ENCODE data around the gene GORASP2. TPM values are rescaled to one million over a fixed set of nuclear protein-coding genes. Genes with fewer than 3 reads are reported as not detected.
A peak's percentile ranks its signal among the peaks of the same experiment; 100 is the strongest.

The GORASP2 gene
- total RNA-seq, 1 donor, result 67.7 TPM

GRCh38 chr2:170974304-170974993 is 45.4 kb downstream of the GORASP2 start:
- peak; percentile 20 for DNase-seq (ENCODE audit: low read depth)
- TF ChIP-seq, protein P1, sequence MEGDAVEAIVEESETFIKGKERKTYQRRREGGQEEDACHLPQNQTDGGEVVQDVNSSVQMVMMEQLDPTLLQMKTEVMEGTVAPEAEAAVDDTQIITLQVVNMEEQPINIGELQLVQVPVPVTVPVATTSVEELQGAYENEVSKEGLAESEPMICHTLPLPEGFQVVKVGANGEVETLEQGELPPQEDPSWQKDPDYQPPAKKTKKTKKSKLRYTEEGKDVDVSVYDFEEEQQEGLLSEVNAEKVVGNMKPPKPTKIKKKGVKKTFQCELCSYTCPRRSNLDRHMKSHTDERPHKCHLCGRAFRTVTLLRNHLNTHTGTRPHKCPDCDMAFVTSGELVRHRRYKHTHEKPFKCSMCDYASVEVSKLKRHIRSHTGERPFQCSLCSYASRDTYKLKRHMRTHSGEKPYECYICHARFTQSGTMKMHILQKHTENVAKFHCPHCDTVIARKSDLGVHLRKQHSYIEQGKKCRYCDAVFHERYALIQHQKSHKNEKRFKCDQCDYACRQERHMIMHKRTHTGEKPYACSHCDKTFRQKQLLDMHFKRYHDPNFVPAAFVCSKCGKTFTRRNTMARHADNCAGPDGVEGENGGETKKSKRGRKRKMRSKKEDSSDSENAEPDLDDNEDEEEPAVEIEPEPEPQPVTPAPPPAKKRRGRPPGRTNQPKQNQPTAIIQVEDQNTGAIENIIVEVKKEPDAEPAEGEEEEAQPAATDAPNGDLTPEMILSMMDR (IDR thresholded peaks at IDR 0.05; ENCODE audit: insufficient read depth, low read length), result no peak
- peak overlapping the region; percentile 78 for H3K4me3 ChIP-seq (ENCODE audit: low read depth, low read length)

- H3K4me3 ChIP-seq (ENCODE audit: low read depth, low read length), result no peak overlapping the region
- no peak for DNase-seq (ENCODE audit: low read depth)
- TF ChIP-seq, protein P1 (IDR thresholded peaks at IDR 0.05; ENCODE audit: insufficient read depth, low read length), result no peak
Measured at GRCh38 chr2:170975127-170975942, 46.3 kb downstream of the GORASP2 start.

DNA sequence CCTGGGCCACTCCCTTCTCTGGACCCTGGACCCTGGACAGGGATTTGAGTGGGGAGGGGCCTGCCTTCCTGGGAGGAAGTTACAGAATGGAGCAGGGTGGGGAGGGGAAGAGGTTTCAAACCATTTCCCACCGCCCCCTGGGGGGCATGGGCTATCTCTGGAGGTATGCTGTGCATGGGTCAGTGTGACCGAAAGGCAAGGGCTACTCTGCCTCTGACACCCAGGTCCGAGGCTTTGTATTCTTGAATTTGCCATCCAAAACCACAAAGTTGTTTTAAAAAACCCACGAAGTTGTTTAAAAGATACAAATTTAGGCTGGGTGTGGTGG is 46.9 kb downstream of the GORASP2 start:
- no peak for DNase-seq (ENCODE audit: low read depth)
- TF ChIP-seq, protein P1 (IDR thresholded peaks at IDR 0.05; ENCODE audit: insufficient read depth, low read length), result no peak

DNA sequence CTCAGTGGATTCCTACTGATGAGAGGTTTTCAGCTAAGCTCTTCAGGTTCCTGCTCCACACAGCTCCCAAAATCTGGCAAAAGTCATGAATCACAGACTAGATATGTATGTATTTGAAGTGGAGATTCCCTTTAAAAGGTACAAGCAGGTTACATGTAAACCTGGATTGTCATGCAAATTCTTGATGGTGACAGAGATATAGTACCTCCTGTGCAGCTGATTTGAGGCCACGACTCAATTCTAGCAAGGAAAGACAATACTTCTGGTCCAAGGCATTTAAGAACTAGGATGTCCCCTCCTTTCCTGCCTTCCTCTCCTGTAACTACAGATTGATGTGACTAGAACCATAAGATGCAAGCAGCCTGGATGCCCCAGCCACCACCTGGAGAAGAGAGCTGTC is 55.0 kb downstream of the GORASP2 start:
- TF ChIP-seq, protein P1 (IDR thresholded peaks at IDR 0.05; ENCODE audit: insufficient read depth, low read length), result no peak

More for the DNA sequence above, 46.9 kb downstream of the GORASP2 start:
- H3K4me3 ChIP-seq (ENCODE audit: low read depth, low read length), result no peak overlapping the region

DNA sequence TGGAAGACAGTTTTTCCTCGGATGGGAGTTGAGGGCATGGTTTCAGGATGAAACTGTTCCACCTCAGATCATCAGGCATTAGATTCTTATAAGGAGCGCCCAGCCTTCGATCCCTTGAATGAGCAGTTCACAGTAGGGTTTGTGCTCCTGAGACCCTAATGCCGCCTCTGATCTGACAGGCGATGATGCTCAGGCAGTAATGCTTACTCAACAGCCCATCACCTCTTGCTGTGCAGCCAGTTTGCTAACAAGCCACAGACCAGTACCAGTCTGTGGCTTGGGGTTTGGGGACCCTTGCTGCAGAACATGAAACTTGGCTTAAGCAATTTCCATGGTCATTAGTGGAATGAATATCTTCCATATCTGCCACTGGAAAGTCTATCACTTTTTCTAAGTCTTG is 56.4 kb downstream of the GORASP2 start:
- H3K4me3 ChIP-seq (ENCODE audit: low read depth, low read length), result no peak overlapping the region
- TF ChIP-seq, protein P1 (IDR thresholded peaks at IDR 0.05; ENCODE audit: insufficient read depth, low read length), result no peak
- DNase-seq (ENCODE audit: low read depth), result no peak

More for the DNA sequence above, 55.0 kb downstream of the GORASP2 start:
- no peak overlapping the region for H3K4me3 ChIP-seq (ENCODE audit: low read depth, low read length)
- no peak for DNase-seq (ENCODE audit: low read depth)

DNA sequence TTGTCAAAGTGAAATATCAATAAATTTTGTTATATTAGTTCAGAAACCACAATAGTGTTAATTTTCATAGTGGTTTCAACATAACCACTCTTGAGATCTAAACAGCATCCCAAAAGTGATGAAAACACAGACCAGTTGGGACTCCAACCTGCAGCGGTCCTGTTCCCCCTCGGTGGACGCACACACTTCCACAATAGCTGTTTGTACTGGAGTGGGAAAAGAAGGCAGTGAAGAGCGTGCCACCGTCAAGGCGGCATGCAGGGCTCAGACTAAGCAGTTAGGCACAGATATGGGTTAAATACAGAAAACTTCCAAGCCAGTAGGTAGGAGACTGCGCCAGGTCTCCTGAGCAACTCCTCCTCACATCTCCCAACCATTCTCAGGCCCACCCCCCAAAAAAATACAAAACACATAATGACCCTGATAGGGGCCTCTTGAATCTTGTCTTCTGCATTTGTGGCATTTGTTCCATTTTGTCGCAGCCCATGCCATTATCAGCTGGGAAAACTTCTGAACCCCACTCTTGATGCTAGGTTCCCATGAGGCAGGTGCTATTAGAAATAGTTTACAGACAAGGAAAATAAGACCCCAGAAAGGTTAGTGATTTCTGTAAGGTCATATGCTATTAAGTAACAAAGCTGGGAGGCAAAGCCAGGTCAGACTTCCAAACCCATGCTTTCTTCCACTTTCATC is 57.7 kb downstream of the GORASP2 start:
- H3K4me3 ChIP-seq (ENCODE audit: low read depth, low read length), result no peak overlapping the region
- no peak for DNase-seq (ENCODE audit: low read depth)
- TF ChIP-seq, protein P1 (IDR thresholded peaks at IDR 0.05; ENCODE audit: insufficient read depth, low read length), result no peak

All from fibroblast of the aortic adventitia (primary cell).